ENCODE data around the gene PEX26.

The PEX26 gene

GRCh38 chr22:18118345-18118915, 40.6 kb downstream of the PEX26 start:
- no peak overlapping the region for H2AFZ ChIP-seq (ENCODE audit: low read depth, low read length)
- H3K9me3 ChIP-seq (ENCODE audit: control insufficient read depth, low read length), result no peaks in the 10 kb centered on the region
- peak overlapping the region in 1 of 2 experiments; percentile 9 for H3K23ac ChIP-seq (ENCODE audit: low read length in 2 of 2)
- no peak overlapping the region for H2BK5ac ChIP-seq (ENCODE audit: low read depth, low read length, poor library complexity, severe bottlenecking)
- H3K36me3 ChIP-seq (ENCODE audit: control insufficient read depth in 1 of 2, insufficient read depth in 2 of 2, low read depth in 1 of 2, low read length in 2 of 2), result no peaks in the 10 kb centered on the region
- peaks cover 3% of the 10 kb centered on the region for H3K4me1 ChIP-seq (ENCODE audit: control insufficient read depth, insufficient read depth, low read depth, low read length)
- no peak overlapping the region for H2BK15ac ChIP-seq (ENCODE audit: low read depth, poor library complexity, severe bottlenecking)
- 98% methylated on average over 9 of the region's 9 CpGs for WGBS
- no peak overlapping the region for H4K91ac ChIP-seq (ENCODE audit: low read length)
- H4K8ac ChIP-seq (ENCODE audit: low read length), result no peak overlapping the region
- no peak overlapping the region for H3K4ac ChIP-seq (ENCODE audit: low read depth in 1 of 2, low read length in 2 of 2)
- H3K4me2 ChIP-seq (ENCODE audit: low read length, poor library complexity, severe bottlenecking), result no peak overlapping the region
- no peak overlapping the region for H2BK12ac ChIP-seq (ENCODE audit: low read length in 2 of 2)
- no peak overlapping the region for H3K27ac ChIP-seq (ENCODE audit: low read length, poor library complexity, severe bottlenecking)
- H3K9ac ChIP-seq (ENCODE audit: low read length), result no peak overlapping the region
- H3K18ac ChIP-seq (ENCODE audit: low read depth in 1 of 2, low read length in 2 of 2), result no peak overlapping the region
- no peak overlapping the region for H3K4me3 ChIP-seq (ENCODE audit: insufficient read depth in 1 of 2, low read depth in 1 of 2, low read length in 2 of 2)
- H3K27me3 ChIP-seq (ENCODE audit: control insufficient read depth in 1 of 2, insufficient read depth in 1 of 2, low read length in 2 of 2), result peaks cover 7% of the 10 kb centered on the region in 2 experiments
- DNase-seq, result no peak
- no peaks in the 10 kb centered on the region for H3K79me1 ChIP-seq (replicated peaks; ENCODE audit: low read length, poor library complexity, severe bottlenecking)
- H2BK120ac ChIP-seq (ENCODE audit: low read depth, low read length), result no peak overlapping the region
- H2AK5ac ChIP-seq (ENCODE audit: low read length, severe bottlenecking), result no peak overlapping the region
- H3K14ac ChIP-seq (ENCODE audit: low read length in 2 of 2), result no peak overlapping the region

DNA sequence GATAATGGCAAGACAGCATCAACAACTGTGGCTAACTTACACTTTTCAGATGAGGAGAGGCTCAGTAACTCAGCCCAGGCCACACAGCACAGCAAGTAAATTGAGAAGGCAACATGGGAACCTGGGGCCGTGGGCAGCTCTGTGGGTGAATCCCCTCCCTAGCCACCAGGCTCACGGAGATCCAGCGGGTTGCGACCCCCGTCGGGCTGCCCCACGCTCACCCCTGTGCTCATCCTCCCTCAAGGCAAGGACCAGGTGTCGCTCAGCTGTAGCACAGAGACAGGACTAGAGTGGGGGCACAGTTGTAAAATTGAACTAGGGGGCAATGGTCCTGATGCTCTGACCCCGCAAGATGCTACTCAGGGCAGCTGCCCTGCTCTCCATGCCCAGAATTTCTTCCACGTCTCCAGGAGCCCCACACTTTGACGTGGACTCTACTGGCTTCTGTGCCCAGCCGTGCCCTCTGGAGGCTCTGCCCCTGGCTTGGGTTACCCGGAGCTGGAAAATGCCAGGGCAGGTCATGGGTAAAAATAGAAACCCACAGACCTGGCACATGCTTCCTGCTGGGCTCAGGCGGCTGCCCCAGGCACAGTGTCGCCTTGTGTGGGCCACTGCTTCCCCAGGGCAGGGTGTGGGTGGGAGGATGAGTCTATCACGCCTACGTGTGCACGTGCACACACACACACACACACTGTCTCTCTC, 41.8 kb downstream of the PEX26 start:
- Histone ChIP-seq H3K4me1 (ENCODE audit: control insufficient read depth, insufficient read depth, low read depth, low read length) (peaks cover 3% of the 10 kb centered on the region), H3K9me3 (ENCODE audit: control insufficient read depth, low read length) (no peaks in the 10 kb centered on the region), H2BK120ac (ENCODE audit: low read depth, low read length) (no peak overlapping the region), H3K36me3 (ENCODE audit: control insufficient read depth in 1 of 2, insufficient read depth in 2 of 2, low read depth in 1 of 2, low read length in 2 of 2) (no peaks in the 10 kb centered on the region), H3K4me3 (ENCODE audit: insufficient read depth in 1 of 2, low read depth in 1 of 2, low read length in 2 of 2) (no peak overlapping the region), H3K23ac (ENCODE audit: low read length in 2 of 2) (no peak overlapping the region), H2BK5ac (ENCODE audit: low read depth, low read length, poor library complexity, severe bottlenecking) (no peak overlapping the region), H3K18ac (ENCODE audit: low read depth in 1 of 2, low read length in 2 of 2) (no peak overlapping the region), H2BK15ac (ENCODE audit: low read depth, poor library complexity, severe bottlenecking) (no peak overlapping the region), H2AK5ac (ENCODE audit: low read length, severe bottlenecking) (no peak overlapping the region), H3K27me3 (ENCODE audit: control insufficient read depth in 1 of 2, insufficient read depth in 1 of 2, low read length in 2 of 2) (peaks cover 4% of the 10 kb centered on the region in 2 experiments), H2BK12ac (ENCODE audit: low read length in 2 of 2) (no peak overlapping the region), H2AFZ (ENCODE audit: low read depth, low read length) (no peak overlapping the region), H4K91ac (ENCODE audit: low read length) (no peak overlapping the region), H3K79me1 (replicated peaks; ENCODE audit: low read length, poor library complexity, severe bottlenecking) (no peaks in the 10 kb centered on the region), H4K8ac (ENCODE audit: low read length) (no peak overlapping the region), H3K9ac (ENCODE audit: low read length) (no peak overlapping the region), H3K4me2 (ENCODE audit: low read length, poor library complexity, severe bottlenecking) (no peak overlapping the region), H3K27ac (ENCODE audit: low read length, poor library complexity, severe bottlenecking) (no peak overlapping the region), H3K4ac (ENCODE audit: low read depth in 1 of 2, low read length in 2 of 2) (no peak overlapping the region), H3K14ac (ENCODE audit: low read length in 2 of 2) (no peak overlapping the region)
- WGBS, result 90% methylated on average over 14 of the region's 18 CpGs
- DNase-seq, result no peak

GRCh38 chr22:18120857-18121256, 43.1 kb downstream of the PEX26 start:
- Histone ChIP-seq H3K4me3 (ENCODE audit: insufficient read depth in 1 of 2, low read depth in 1 of 2, low read length in 2 of 2) (no peak overlapping the region), H3K27me3 (ENCODE audit: control insufficient read depth in 1 of 2, insufficient read depth in 1 of 2, low read length in 2 of 2) (peaks cover 4% of the 10 kb centered on the region in 2 experiments), H4K91ac (ENCODE audit: low read length) (no peak overlapping the region), H2BK15ac (ENCODE audit: low read depth, poor library complexity, severe bottlenecking) (no peak overlapping the region), H3K36me3 (ENCODE audit: control insufficient read depth in 1 of 2, insufficient read depth in 2 of 2, low read depth in 1 of 2, low read length in 2 of 2) (no peaks in the 10 kb centered on the region), H2BK5ac (ENCODE audit: low read depth, low read length, poor library complexity, severe bottlenecking) (no peak overlapping the region), H3K27ac (ENCODE audit: low read length, poor library complexity, severe bottlenecking) (no peak overlapping the region), H3K4me1 (ENCODE audit: control insufficient read depth, insufficient read depth, low read depth, low read length) (peaks cover 3% of the 10 kb centered on the region), H2BK120ac (ENCODE audit: low read depth, low read length) (no peak overlapping the region), H3K9ac (ENCODE audit: low read length) (no peak overlapping the region), H3K9me3 (ENCODE audit: control insufficient read depth, low read length) (no peaks in the 10 kb centered on the region), H2AFZ (ENCODE audit: low read depth, low read length) (no peak overlapping the region), H3K18ac (ENCODE audit: low read depth in 1 of 2, low read length in 2 of 2) (no peak overlapping the region), H3K14ac (ENCODE audit: low read length in 2 of 2) (no peak overlapping the region), H3K4ac (ENCODE audit: low read depth in 1 of 2, low read length in 2 of 2) (no peak overlapping the region), H2AK5ac (ENCODE audit: low read length, severe bottlenecking) (no peak overlapping the region), H4K8ac (ENCODE audit: low read length) (no peak overlapping the region), H2BK12ac (ENCODE audit: low read length in 2 of 2) (no peak overlapping the region), H3K4me2 (ENCODE audit: low read length, poor library complexity, severe bottlenecking) (no peak overlapping the region), H3K23ac (ENCODE audit: low read length in 2 of 2) (no peak overlapping the region), H3K79me1 (replicated peaks; ENCODE audit: low read length, poor library complexity, severe bottlenecking) (no peaks in the 10 kb centered on the region)
- WGBS, result 96% methylated on average over 4 of the region's 4 CpGs
- no peak for DNase-seq

DNA sequence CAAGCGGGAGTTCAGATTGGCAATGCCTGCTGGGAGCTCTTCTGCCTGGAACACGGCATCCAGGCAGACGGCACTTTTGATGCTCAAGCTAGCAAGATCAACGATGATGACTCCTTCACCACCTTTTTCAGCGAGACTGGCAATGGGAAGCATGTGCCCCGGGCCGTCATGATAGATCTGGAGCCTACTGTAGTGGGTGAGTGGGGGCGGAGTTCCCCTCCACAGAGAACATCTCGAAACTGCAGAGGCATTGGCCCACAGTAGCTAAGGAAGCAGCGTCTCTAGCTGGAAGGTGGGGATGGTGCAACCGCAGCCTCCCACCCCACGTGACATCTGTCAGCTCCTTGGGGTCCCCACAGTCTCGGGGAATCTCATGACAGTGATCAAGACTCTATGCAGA, 43.7 kb downstream of the PEX26 start:
- Histone ChIP-seq H4K91ac (ENCODE audit: low read length) (no peak overlapping the region), H2AK5ac (ENCODE audit: low read length, severe bottlenecking) (no peak overlapping the region), H3K4me2 (ENCODE audit: low read length, poor library complexity, severe bottlenecking) (no peak overlapping the region), H3K27ac (ENCODE audit: low read length, poor library complexity, severe bottlenecking) (no peak overlapping the region), H2BK5ac (ENCODE audit: low read depth, low read length, poor library complexity, severe bottlenecking) (no peak overlapping the region), H3K18ac (ENCODE audit: low read depth in 1 of 2, low read length in 2 of 2) (no peak overlapping the region), H3K79me1 (replicated peaks; ENCODE audit: low read length, poor library complexity, severe bottlenecking) (no peaks in the 10 kb centered on the region), H3K27me3 (ENCODE audit: control insufficient read depth in 1 of 2, insufficient read depth in 1 of 2, low read length in 2 of 2) (peaks cover 4% of the 10 kb centered on the region in 2 experiments), H2BK12ac (ENCODE audit: low read length in 2 of 2) (no peak overlapping the region), H3K9me3 (ENCODE audit: control insufficient read depth, low read length) (no peaks in the 10 kb centered on the region), H4K8ac (ENCODE audit: low read length) (no peak overlapping the region), H2AFZ (ENCODE audit: low read depth, low read length) (no peak overlapping the region), H3K9ac (ENCODE audit: low read length) (no peak overlapping the region), H3K4me3 (ENCODE audit: insufficient read depth in 1 of 2, low read depth in 1 of 2, low read length in 2 of 2) (no peak overlapping the region), H2BK15ac (ENCODE audit: low read depth, poor library complexity, severe bottlenecking) (no peak overlapping the region), H3K4me1 (ENCODE audit: control insufficient read depth, insufficient read depth, low read depth, low read length) (peaks cover 3% of the 10 kb centered on the region), H3K14ac (ENCODE audit: low read length in 2 of 2) (no peak overlapping the region), H2BK120ac (ENCODE audit: low read depth, low read length) (no peak overlapping the region), H3K36me3 (ENCODE audit: control insufficient read depth in 1 of 2, insufficient read depth in 2 of 2, low read depth in 1 of 2, low read length in 2 of 2) (peaks cover 1 to 3% of the 10 kb centered on the region in 2 experiments), H3K23ac (ENCODE audit: low read length in 2 of 2) (no peak overlapping the region), H3K4ac (ENCODE audit: low read depth in 1 of 2, low read length in 2 of 2) (no peak overlapping the region)
- DNase-seq, result no peak
- WGBS, result 92% methylated on average over 13 of the region's 13 CpGs

Data from mesenchymal stem cell (in vitro differentiated cells and primary cell).